SH-SY5Y (cell line): ENCODE data around the gene PKD1L1.

Experiments used
- GATA2 ChIP-seq: IDR thresholded peaks from 2 replicates; pipeline ENCODE4 v1.6.1; 2011; ENCODE audit warnings: mild to moderate bottlenecking, low read depth, low read length
- GATA3 ChIP-seq: IDR thresholded peaks from 2 replicates; pipeline ENCODE4 v1.6.1; 2011; ENCODE audit warnings: low read depth, mild to moderate bottlenecking, low read length, moderate library complexity

GRCh38 chr7:47895026-47895425, 53.2 kb downstream of the PKD1L1 start:
- TF ChIP-seq GATA2: no peak
- TF ChIP-seq GATA3: no peak
